HG02623 (cell line): ENCODE results near the gene SSTR4.

ENCODE experiments used
- ATAC-seq: cut with Tn5 transposase; IDR thresholded peaks from one replicate; pipeline ENCODE4 v1.9.1; 2021; ENCODE audit warnings: moderate library complexity; ENCODE audit not compliant: unreplicated experiment

The SSTR4 gene

GRCh38 chr20:23039885-23040508, 4.9 kb downstream of the SSTR4 start:
- ATAC-seq = no peak

GRCh38 chr20:23042270-23042669, 7.2 kb downstream of the SSTR4 start:
- ATAC-seq = no peak

GRCh38 chr20:23043376-23043775, 8.3 kb downstream of the SSTR4 start:
- no peak for ATAC-seq

GRCh38 chr20:23046431-23046830, 11.3 kb downstream of the SSTR4 start:
- ATAC-seq = no peak

GRCh38 chr20:23047001-23047737, 12.1 kb downstream of the SSTR4 start:
- ATAC-seq = no peak

GRCh38 chr20:23047738-23048214, 12.7 kb downstream of the SSTR4 start:
- no peak for ATAC-seq

GRCh38 chr20:23048283-23049200, 13.4 kb downstream of the SSTR4 start:
- no peak for ATAC-seq

GRCh38 chr20:23049201-23050075, 14.3 kb downstream of the SSTR4 start, which contains the start of gene THBD:
Gene THBD (minus strand): TSS chr20:23049672. CDS start chr20:23049504, 168 bp downstream.
- no peak for ATAC-seq

GRCh38 chr20:23050076-23050838, 15.1 kb downstream of the SSTR4 start:
- ATAC-seq = no peak

- ATAC-seq = no peak
Measured at GRCh38 chr20:23050847-23051627, 15.9 kb downstream of the SSTR4 start.

GRCh38 chr20:23052904-23053303, 17.8 kb downstream of the SSTR4 start:
- ATAC-seq = no peak

- no peak for ATAC-seq
Measured at GRCh38 chr20:23058240-23058639, 23.1 kb downstream of the SSTR4 start.

- ATAC-seq = no peak
Measured at GRCh38 chr20:23059001-23059400, 23.9 kb downstream of the SSTR4 start.

GRCh38 chr20:23059846-23060245, 24.7 kb downstream of the SSTR4 start:
- no peak for ATAC-seq

GRCh38 chr20:23060629-23061028, 25.5 kb downstream of the SSTR4 start:
- no peak for ATAC-seq

GRCh38 chr20:23061262-23061661, 26.1 kb downstream of the SSTR4 start:
- no peak for ATAC-seq

- ATAC-seq = no peak
Measured at GRCh38 chr20:23061734-23062561, 26.8 kb downstream of the SSTR4 start.

- no peak for ATAC-seq
Measured at GRCh38 chr20:23062632-23063031, 27.5 kb downstream of the SSTR4 start.
